ENCODE results near the gene GSN.

DNA sequence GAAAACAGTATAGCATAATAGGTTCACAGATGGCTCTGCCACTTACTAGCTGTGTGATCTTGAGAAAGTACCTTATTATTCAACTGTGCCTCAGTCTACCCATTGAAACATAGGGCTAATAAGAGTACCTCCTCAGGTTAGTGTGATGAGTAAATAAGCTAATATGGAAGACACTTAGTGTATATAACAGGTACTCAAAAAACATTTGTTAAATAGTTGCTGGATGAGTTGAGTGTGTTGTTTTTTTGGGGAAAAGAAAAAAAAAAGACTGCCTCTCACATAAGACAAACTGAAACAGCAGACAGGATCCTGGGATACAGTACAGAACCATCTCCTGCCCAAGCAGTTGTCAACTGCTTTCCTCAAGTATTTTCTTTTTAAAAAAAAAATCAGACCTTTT, 96.9 kb downstream of the GSN start:
- TF ChIP-seq, protein P1, sequence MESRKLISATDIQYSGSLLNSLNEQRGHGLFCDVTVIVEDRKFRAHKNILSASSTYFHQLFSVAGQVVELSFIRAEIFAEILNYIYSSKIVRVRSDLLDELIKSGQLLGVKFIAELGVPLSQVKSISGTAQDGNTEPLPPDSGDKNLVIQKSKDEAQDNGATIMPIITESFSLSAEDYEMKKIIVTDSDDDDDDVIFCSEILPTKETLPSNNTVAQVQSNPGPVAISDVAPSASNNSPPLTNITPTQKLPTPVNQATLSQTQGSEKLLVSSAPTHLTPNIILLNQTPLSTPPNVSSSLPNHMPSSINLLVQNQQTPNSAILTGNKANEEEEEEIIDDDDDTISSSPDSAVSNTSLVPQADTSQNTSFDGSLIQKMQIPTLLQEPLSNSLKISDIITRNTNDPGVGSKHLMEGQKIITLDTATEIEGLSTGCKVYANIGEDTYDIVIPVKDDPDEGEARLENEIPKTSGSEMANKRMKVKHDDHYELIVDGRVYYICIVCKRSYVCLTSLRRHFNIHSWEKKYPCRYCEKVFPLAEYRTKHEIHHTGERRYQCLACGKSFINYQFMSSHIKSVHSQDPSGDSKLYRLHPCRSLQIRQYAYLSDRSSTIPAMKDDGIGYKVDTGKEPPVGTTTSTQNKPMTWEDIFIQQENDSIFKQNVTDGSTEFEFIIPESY (IDR thresholded peaks at IDR 0.05) = no peak
- TF ChIP-seq, protein P2, sequence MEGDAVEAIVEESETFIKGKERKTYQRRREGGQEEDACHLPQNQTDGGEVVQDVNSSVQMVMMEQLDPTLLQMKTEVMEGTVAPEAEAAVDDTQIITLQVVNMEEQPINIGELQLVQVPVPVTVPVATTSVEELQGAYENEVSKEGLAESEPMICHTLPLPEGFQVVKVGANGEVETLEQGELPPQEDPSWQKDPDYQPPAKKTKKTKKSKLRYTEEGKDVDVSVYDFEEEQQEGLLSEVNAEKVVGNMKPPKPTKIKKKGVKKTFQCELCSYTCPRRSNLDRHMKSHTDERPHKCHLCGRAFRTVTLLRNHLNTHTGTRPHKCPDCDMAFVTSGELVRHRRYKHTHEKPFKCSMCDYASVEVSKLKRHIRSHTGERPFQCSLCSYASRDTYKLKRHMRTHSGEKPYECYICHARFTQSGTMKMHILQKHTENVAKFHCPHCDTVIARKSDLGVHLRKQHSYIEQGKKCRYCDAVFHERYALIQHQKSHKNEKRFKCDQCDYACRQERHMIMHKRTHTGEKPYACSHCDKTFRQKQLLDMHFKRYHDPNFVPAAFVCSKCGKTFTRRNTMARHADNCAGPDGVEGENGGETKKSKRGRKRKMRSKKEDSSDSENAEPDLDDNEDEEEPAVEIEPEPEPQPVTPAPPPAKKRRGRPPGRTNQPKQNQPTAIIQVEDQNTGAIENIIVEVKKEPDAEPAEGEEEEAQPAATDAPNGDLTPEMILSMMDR (IDR thresholded peaks at IDR 0.05; ENCODE audit: low read depth, low read length, missing input control) = no peak
- TF ChIP-seq EGR1 (IDR thresholded peaks at IDR 0.05; ENCODE audit: low read depth in 2 of 2) = no peak
- TF ChIP-seq, protein P3, sequence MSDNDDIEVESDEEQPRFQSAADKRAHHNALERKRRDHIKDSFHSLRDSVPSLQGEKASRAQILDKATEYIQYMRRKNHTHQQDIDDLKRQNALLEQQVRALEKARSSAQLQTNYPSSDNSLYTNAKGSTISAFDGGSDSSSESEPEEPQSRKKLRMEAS (IDR thresholded peaks at IDR 0.05) = no peak
- TF ChIP-seq HNF4G (IDR thresholded peaks at IDR 0.05) = no peak
- no peak for TF ChIP-seq SP1 (IDR thresholded peaks at IDR 0.05)
